Measurements from ENCODE around the gene CDH23. TPM values are rescaled to one million over a fixed set of nuclear protein-coding genes. Genes with fewer than 3 reads are reported as not detected.

Gene CDH23
- total and polyA plus RNA-seq, 10 of the 15 experiments (the other 5 are each of a cell fraction or from before 2014, with no cell fraction given) = 0.09 to 0.40 (median 0.15) TPM; not detected in 1

- SMC1A ChIA-PET (ENCODE audit: uncharacterized antibody, unreplicated experiment) = no interaction called here
- WGBS (ENCODE audit: insufficient coverage, insufficient replicate concordance, low lambda C conversion rate, missing lambda C conversion rate) = 89% methylated on average over 9 of the region's 9 CpGs
- no peak overlapping the region for H3K27ac ChIP-seq (ENCODE audit: control insufficient read depth, insufficient read depth)
- no peaks in the 10 kb centered on the region for H3K9me3 ChIP-seq (replicated peaks; ENCODE audit: control insufficient read depth, insufficient read depth, low read length)
- DNase-seq (ENCODE audit: low read depth, low spot score) (no peak), ATAC-seq (no peak), FAIRE-seq (no peak)
- H4K20me1 ChIP-seq (ENCODE audit: control insufficient read depth, insufficient read depth) = no peaks in the 10 kb centered on the region
- H3K9ac ChIP-seq (ENCODE audit: control insufficient read depth, insufficient read depth, low read length) = no peak overlapping the region
- in situ Hi-C loops (cut with MboI) = no loop called here
- intact Hi-C loops (cut with micrococcal nuclease; ENCODE audit: unreplicated experiment) = no loop called here
- H3K27me3 ChIP-seq (replicated peaks in 1 of 2; ENCODE audit: control insufficient read depth in 2 of 2, insufficient read depth in 2 of 2, low read length in 1 of 2) = no peaks in the 10 kb centered on the region
- RAD21 ChIA-PET (ENCODE audit: unreplicated experiment) = no interaction called here
- no peak overlapping the region for H3K4me2 ChIP-seq (ENCODE audit: control insufficient read depth, insufficient read depth)
- TF ChIP-seq SIX5 (IDR thresholded peaks at IDR 0.05; ENCODE audit: low read depth, low read length, severe bottlenecking) (no peak), BRCA1 (IDR thresholded peaks at IDR 0.05; ENCODE audit: low read depth, low read length) (no peak), TCF12 (IDR thresholded peaks at IDR 0.05; ENCODE audit: low read depth, low read length) (no peak), PBX3 (IDR thresholded peaks at IDR 0.05; ENCODE audit: insufficient replicate concordance, low read depth, low read length) (no peak), ESRRA (IDR thresholded peaks at IDR 0.05; ENCODE audit: low read length) (no peak), DPF2 (IDR thresholded peaks at IDR 0.05) (no peak), RBBP5 (conservative IDR thresholded peaks at IDR 0.05) (no peak), ZNF384 (IDR thresholded peaks at IDR 0.05; ENCODE audit: borderline replicate concordance, low read depth, low read length) (no peak), BCL3 (IDR thresholded peaks at IDR 0.05; ENCODE audit: borderline replicate concordance, insufficient read depth, low read depth, low read length, poor library complexity, severe bottlenecking) (no peak), IKZF1 (conservative IDR thresholded peaks at IDR 0.05) (no peak), GABPA (IDR thresholded peaks at IDR 0.05; ENCODE audit: low read depth) (no peak), CREB1 (IDR thresholded peaks at IDR 0.05; ENCODE audit: low read depth) (no peak), RELB (IDR thresholded peaks at IDR 0.05; ENCODE audit: low read depth) (no peak), SMAD5 (IDR thresholded peaks at IDR 0.05; ENCODE audit: low read depth) (no peak), FOS (IDR thresholded peaks at IDR 0.05; ENCODE audit: borderline replicate concordance, extremely low read depth, insufficient read length) (no peak)
- H2AFZ ChIP-seq (ENCODE audit: control insufficient read depth, low read depth, low read length) = no peak overlapping the region
- no peaks in the 10 kb centered on the region for H3K4me1 ChIP-seq (ENCODE audit: control insufficient read depth, insufficient read depth, low read length)
- no peak overlapping the region for H3K4me3 ChIP-seq
- no TSS peak for BruUV-seq (replicated peaks)
- CTCF ChIA-PET = interaction anchor here (1.2 to 8.9 kb wide), 2 partner anchors 77 to 80 kb away, joined by 3 to 46 read pairs; no protein-coding TSS in a partner anchor
- H3K36me3 ChIP-seq (ENCODE audit: control insufficient read depth in 2 of 2, insufficient read depth in 2 of 2, low read length in 1 of 2) = peaks cover 25 to 46% of the 10 kb centered on the region in 2 experiments
- H3K79me2 ChIP-seq (ENCODE audit: control insufficient read depth, insufficient read depth, low read length) = no peaks in the 10 kb centered on the region
- POLR2A ChIA-PET = no interaction called here
Observed at GRCh38 chr10:71817831-71818655, 421.3 kb downstream of the CDH23 start.

Data from GM12878 (cell line).